SK-N-SH (cell line): ENCODE data around the gene EYA2. TPM values are rescaled to one million over a fixed set of nuclear protein-coding genes. Genes with fewer than 3 reads are reported as not detected.

Experiments
- CTCF ChIA-PET: fragments of 300-600, 350-600 bp; formaldehyde crosslinking; extraction: SDS; loops from one replicate; lab custom pipeline; 2021; lab: Yijun Ruan, JAX
- POLR2A ChIA-PET: fragments of 350-600 bp; sonication (Branson Sonifier 250); formaldehyde crosslinking; extraction: SDS; loops from one replicate; lab custom pipeline; 2020; ENCODE audit warnings: antibody characterized with exemption, inconsistent platforms; lab: Yijun Ruan, JAX
- DNase-seq: peaks from one replicate; pipeline ENCODE4 v3.0.0; 2012
- H2AFZ ChIP-seq: fragments of 200-600 bp; sonication (generic); 2 replicates; pipeline ENCODE4 v1.8.1; 2016; ENCODE audit warnings: antibody characterized with exemption, mild to moderate bottlenecking, low read depth
- H3F3A ChIP-seq: fragments of 200-600 bp; sonication (generic); replicated peaks from 2 replicates; pipeline ENCODE3; 2016; ENCODE audit warnings: antibody characterized with exemption, mild to moderate bottlenecking; ENCODE audit not compliant: insufficient read depth
- H3K27ac ChIP-seq, 2 experiments: fragments of 200-500 bp in 1 of 2; fragments of 200-600 bp in 1 of 2; sonication (Bioruptor generic) in 1 of 2; sonication (generic), shearing (Covaris generic) in 1 of 2; 2 replicates each; pipeline versions ENCODE4 v1.5.1 to v1.6.1; 2014 to 2016; ENCODE audit warnings: low read depth in 2 of 2, inconsistent platforms in 1 of 2, low read length in 1 of 2, mild to moderate bottlenecking in 1 of 2, mixed read lengths in 1 of 2
- H3K27me3 ChIP-seq: fragments of 200-600 bp; sonication (generic), shearing (Covaris generic); 2 replicates; pipeline ENCODE4 v1.6.1; 2016; ENCODE audit warnings: mixed run types; ENCODE audit not compliant: insufficient read depth
- H3K36me3 ChIP-seq, 2 experiments: fragments of 200-500 bp in 1 of 2; fragments of 200-600 bp in 1 of 2; sonication (Bioruptor generic) in 1 of 2; sonication (generic) in 1 of 2; replicated peaks in 1 of 2; 2 replicates each; pipeline versions ENCODE3 to v1.5.1; 2014 to 2016; ENCODE audit warnings: low read length in 1 of 2, mild to moderate bottlenecking in 1 of 2; ENCODE audit not compliant: insufficient read depth in 2 of 2, control insufficient read depth in 1 of 2
- H3K4me1 ChIP-seq, 2 experiments: fragments of 200-500 bp in 1 of 2; fragments of 200-600 bp in 1 of 2; sonication (Bioruptor generic) in 1 of 2; sonication (generic), shearing (Covaris generic) in 1 of 2; 2 replicates each; pipeline versions ENCODE4 v1.5.1 to v1.6.1; 2014 to 2016; ENCODE audit warnings: low read depth in 1 of 2, low read length in 1 of 2, mixed run types in 1 of 2; ENCODE audit not compliant: insufficient read depth in 2 of 2, control insufficient read depth in 1 of 2
- H3K4me2 ChIP-seq: fragments of 200-600 bp; sonication (generic), shearing (Covaris generic); 2 replicates; pipeline ENCODE4 v1.6.1; 2017; ENCODE audit warnings: mixed run types
- H3K4me3 ChIP-seq, 2 experiments: fragments of 200-500 bp in 1 of 2; fragments of 200-600 bp in 1 of 2; sonication (Bioruptor generic) in 1 of 2; sonication (generic), shearing (Covaris generic) in 1 of 2; 2 replicates each; pipeline versions ENCODE4 v1.5.1 to v1.8.1; 2014 to 2016; ENCODE audit warnings: low read depth in 2 of 2, inconsistent platforms in 1 of 2, low read length in 1 of 2, mild to moderate bottlenecking in 1 of 2, mixed read lengths in 1 of 2, moderate library complexity in 1 of 2
- H3K79me2 ChIP-seq: fragments of 200-600 bp; sonication (generic); 2 replicates; pipeline ENCODE4 v1.8.1; 2017; ENCODE audit warnings: mild to moderate bottlenecking; ENCODE audit not compliant: insufficient read depth
- H3K9ac ChIP-seq: fragments of 200-600 bp; sonication (generic); 2 replicates; pipeline ENCODE4 v1.6.1; 2017; ENCODE audit warnings: mixed run types
- H3K9me2 ChIP-seq: fragments of 200-600 bp; sonication (generic); 2 replicates; pipeline ENCODE4 v1.6.1; 2017; ENCODE audit warnings: mixed run types
- H3K9me3 ChIP-seq: fragments of 200-600 bp; sonication (generic); 2 replicates; pipeline ENCODE4 v1.6.1; 2017; ENCODE audit warnings: mixed run types, mild to moderate bottlenecking, moderate library complexity
- H4K20me1 ChIP-seq: fragments of 200-600 bp; sonication (generic); 2 replicates; pipeline ENCODE4 v1.6.1; 2017; ENCODE audit warnings: mild to moderate bottlenecking, mixed run types; ENCODE audit not compliant: insufficient read depth
- CTCF ChIP-seq: fragments of 200-600 bp; sonication (generic); IDR thresholded peaks from 2 replicates; pipeline ENCODE4 v1.6.1; 2017; ENCODE audit warnings: antibody characterized with exemption, mild to moderate bottlenecking, moderate library complexity
- ELF1 ChIP-seq: IDR thresholded peaks from 2 replicates; pipeline ENCODE4 v1.4.0; 2012
- EP300 ChIP-seq, 2 experiments: IDR thresholded peaks; 2 replicates each; pipeline versions ENCODE4 v1.4.0 to v1.6.1; 2012; ENCODE audit warnings: borderline replicate concordance in 1 of 2, low read depth in 1 of 2, low read length in 1 of 2
- FOXJ3 ChIP-seq: sonication (generic); formaldehyde crosslinking; IDR thresholded peaks from 2 replicates; pipeline ENCODE4 v1.5.1; 2020; ENCODE audit warnings: mild to moderate bottlenecking, missing genetic modification reagents
- GATA2 ChIP-seq: sonication (generic); formaldehyde crosslinking; IDR thresholded peaks from 2 replicates; pipeline ENCODE4 v1.5.0; 2020; ENCODE audit warnings: mild to moderate bottlenecking, missing genetic modification reagents
- JUND ChIP-seq: IDR thresholded peaks from 2 replicates; pipeline ENCODE4 v1.4.0; 2012
- MAX ChIP-seq: IDR thresholded peaks from 2 replicates; pipeline ENCODE4 v1.4.0; 2012; ENCODE audit warnings: low read depth
- NFIC ChIP-seq: IDR thresholded peaks from 2 replicates; pipeline ENCODE4 v1.4.0; 2012; ENCODE audit warnings: borderline replicate concordance
- NRF1 ChIP-seq: IDR thresholded peaks from 2 replicates; pipeline ENCODE4 v1.6.1; 2012; ENCODE audit warnings: low read depth, mild to moderate bottlenecking, low read length
- RAD21 ChIP-seq: IDR thresholded peaks from 2 replicates; pipeline ENCODE4 v1.6.1; 2012; ENCODE audit warnings: mild to moderate bottlenecking, low read length
- RFX5 ChIP-seq: IDR thresholded peaks from 2 replicates; pipeline ENCODE4 v1.6.1; 2012; ENCODE audit warnings: mild to moderate bottlenecking, improper control_type of control experiment, low read length
- RXRA ChIP-seq: IDR thresholded peaks from 2 replicates; pipeline ENCODE4 v1.4.0; 2012; ENCODE audit warnings: low read depth, mild to moderate bottlenecking, borderline replicate concordance
- SIN3A ChIP-seq: IDR thresholded peaks from 2 replicates; pipeline ENCODE4 v1.6.1; 2012; ENCODE audit warnings: low read depth, mild to moderate bottlenecking, low read length, moderate library complexity, borderline replicate concordance
- WGBS: methylation state at CpG from one replicate; pipeline ENCODE4 v1.1.6; 2017; ENCODE audit warnings: low lambda C conversion rate; 5-methylcytosine and 5-hydroxymethylcytosine counted together
- polyA plus RNA-seq, 3 experiments: library from polyadenylated mRNA; depleted of rRNA; stranded (reverse); fragments of >200 nt; gene quantifications; 2 replicates each; pipeline ENCODE4 v1.2.3, GENCODE V29; 2012

EYA2 gene
- polyA plus RNA-seq, 1 of the 3 experiments (the other 2 are of a cell fraction), result 0.05 TPM

- no peak for TF ChIP-seq RAD21
- TF ChIP-seq RFX5, result no peak
- H3K9ac ChIP-seq, result no peak overlapping the region
- H3K4me3 ChIP-seq, result no peak overlapping the region
- no peaks in the 10 kb centered on the region for H3K9me2 ChIP-seq
- H3K79me2 ChIP-seq, result no peaks in the 10 kb centered on the region
- H3K36me3 ChIP-seq, result no peaks in the 10 kb centered on the region
- no peak overlapping the region for H3K27ac ChIP-seq
- H2AFZ ChIP-seq, result no peak overlapping the region
- H3K27me3 ChIP-seq, result no peaks in the 10 kb centered on the region; the same call in 1 of the 2 replicates
- H3K4me2 ChIP-seq, result no peak overlapping the region
- POLR2A ChIA-PET, result no interaction called here
- CTCF ChIA-PET, result no interaction called here
- DNase-seq, result no peak
- H4K20me1 ChIP-seq, result no peaks in the 10 kb centered on the region
- no peaks in the 10 kb centered on the region for H3K4me1 ChIP-seq
- no peaks in the 10 kb centered on the region for H3F3A ChIP-seq
- WGBS, result 36% methylated on average over 1 of the region's 1 CpG
- H3K9me3 ChIP-seq, result no peaks in the 10 kb centered on the region
Observed at GRCh38 chr20:46984405-46984804, 89.8 kb downstream of the EYA2 start.

GRCh38 chr20:46985250-46985649, 90.6 kb downstream of the EYA2 start:
- Histone ChIP-seq H4K20me1 (no peaks in the 10 kb centered on the region), H3K9me2 (no peaks in the 10 kb centered on the region), H3K27ac (no peak overlapping the region), H3F3A (no peaks in the 10 kb centered on the region), H3K79me2 (no peaks in the 10 kb centered on the region), H3K4me3 (no peak overlapping the region), H3K4me2 (no peak overlapping the region), H3K9me3 (no peaks in the 10 kb centered on the region), H2AFZ (no peak overlapping the region), H3K4me1 (no peaks in the 10 kb centered on the region), H3K27me3 (no peaks in the 10 kb centered on the region), H3K9ac (no peak overlapping the region), H3K36me3 (no peaks in the 10 kb centered on the region)
- TF ChIP-seq ELF1 (no peak), FOXJ3 (CRISPR knock-in tag) (no peak), SIN3A (no peak), RXRA (no peak), GATA2 (no peak), MAX (no peak), EP300 (IDR thresholded peaks at IDR 0.05; ENCODE audit: borderline replicate concordance in 1 of 2, low read depth in 1 of 2, low read length in 1 of 2) (no peak), NRF1 (no peak), CTCF (no peak), JUND (no peak), NFIC (no peak)
- DNase-seq, result no peak
- WGBS, result 37% methylated on average over 2 of the region's 2 CpGs
- CTCF ChIA-PET, result no interaction called here
- POLR2A ChIA-PET, result no interaction called here
